Kidney epithelial cell (primary cell): ENCODE measurements around the gene KCNH6. TPM values are rescaled to one million over a fixed set of nuclear protein-coding genes. Genes with fewer than 3 reads are reported as not detected.

Source experiments
- DNase-seq: peaks from one replicate; pipeline ENCODE4 v3.0.0-alpha.2; 2010; ENCODE audit warnings: low read depth
- H3K27me3 ChIP-seq: 2 replicates; pipeline ENCODE4 v1.6.0; 2011; ENCODE audit warnings: low read length; ENCODE audit not compliant: control insufficient read depth, insufficient read depth
- H3K36me3 ChIP-seq: 2 replicates; pipeline ENCODE4 v1.5.1; 2011; ENCODE audit warnings: low read length; ENCODE audit not compliant: control insufficient read depth, insufficient read depth
- H3K4me3 ChIP-seq: 2 replicates; pipeline ENCODE4 v1.5.1; 2011; ENCODE audit warnings: low read depth, mild to moderate bottlenecking, control low read depth, low read length
- CTCF ChIP-seq: IDR thresholded peaks from 2 replicates; pipeline ENCODE4 v1.5.1; 2011; ENCODE audit warnings: mild to moderate bottlenecking, moderate library complexity, low read length, control low read depth, inconsistent platforms; ENCODE audit not compliant: insufficient read depth, poor library complexity, severe bottlenecking
- total RNA-seq: library from RNA; depleted of rRNA; stranded (reverse); fragments of >200 nt; gene quantifications from 2 replicates; pipeline ENCODE4 v1.2.3, GENCODE V29; 2015

The KCNH6 gene
- total RNA-seq, 1 donor from 2014 or later: 0.21 TPM

- H3K36me3 ChIP-seq: no peaks in the 10 kb centered on the region
- no peak overlapping the region for H3K4me3 ChIP-seq
- TF ChIP-seq CTCF: no peak
- DNase-seq: no peak
- H3K27me3 ChIP-seq: peaks cover 16% of the 10 kb centered on the region
Measured at GRCh38 chr17:63533433-63534077, 10.4 kb downstream of the KCNH6 start.

GRCh38 chr17:63534078-63534570 lies 11.0 kb downstream of the KCNH6 start:
- TF ChIP-seq CTCF: no peak
- no peaks in the 10 kb centered on the region for H3K36me3 ChIP-seq
- no peak overlapping the region for H3K4me3 ChIP-seq
- no peak for DNase-seq
- H3K27me3 ChIP-seq: peaks cover 22% of the 10 kb centered on the region

- Histone ChIP-seq H3K36me3 (no peaks in the 10 kb centered on the region), H3K27me3 (peaks cover 29% of the 10 kb centered on the region), H3K4me3 (no peak overlapping the region)
- TF ChIP-seq CTCF: no peak
- DNase-seq: no peak
Measured at GRCh38 chr17:63534816-63535455, 11.8 kb downstream of the KCNH6 start.

GRCh38 chr17:63535640-63536039 lies 12.5 kb downstream of the KCNH6 start:
- H3K27me3 ChIP-seq: peaks cover 30% of the 10 kb centered on the region
- TF ChIP-seq CTCF: no peak

GRCh38 chr17:63537001-63537400 lies 13.8 kb downstream of the KCNH6 start:
- H3K4me3 ChIP-seq: no peak overlapping the region
- DNase-seq: no peak
- H3K36me3 ChIP-seq: no peaks in the 10 kb centered on the region
- peaks cover 33% of the 10 kb centered on the region for H3K27me3 ChIP-seq
- no peak for TF ChIP-seq CTCF

More at GRCh38 chr17:63535640-63536039, 12.5 kb downstream of the KCNH6 start:
- Histone ChIP-seq H3K4me3 (no peak overlapping the region), H3K36me3 (no peaks in the 10 kb centered on the region)
- DNase-seq: no peak
